ENCODE measurements around the gene DGCR2. TPM values are rescaled to one million over a fixed set of nuclear protein-coding genes. Genes with fewer than 3 reads are reported as not detected.
"Not testable (repeated sequence)": the region's sequence is repeated elsewhere in the genome, so short reads cannot be mapped to it uniquely, and the experiment has no call there.

DGCR2 gene
- total RNA-seq, 2 donors from 2014 or later = 29.6 to 34.6 TPM

- H3K36me3 Mint-ChIP-seq; H3K9me3 Mint-ChIP-seq; H3K27ac Mint-ChIP-seq; H3K4me3 Mint-ChIP-seq; ATAC-seq; DNase-seq (ENCODE audit: low spot score); H3K27me3 Mint-ChIP-seq: not testable (repeated sequence)
- peaks cover 14 to 22% of the 10 kb centered on the region in 2 donors for H3K4me1 Mint-ChIP-seq (ENCODE audit: low read depth in 2 of 2)
These were observed 38.1 kb downstream of the DGCR2 start for GRCh38 chr22:19084126-19084525.

- no peak for ATAC-seq
- H3K4me3 Mint-ChIP-seq = no peak overlapping the region
- no peaks in the 10 kb centered on the region for H3K27me3 Mint-ChIP-seq
- no peak overlapping the region for H3K27ac Mint-ChIP-seq
- DNase-seq (ENCODE audit: low spot score) = no peak
- peaks cover 14 to 16% of the 10 kb centered on the region in 2 donors for H3K4me1 Mint-ChIP-seq (ENCODE audit: low read depth in 2 of 2)
- no peaks in the 10 kb centered on the region for H3K9me3 Mint-ChIP-seq
- no peaks in the 10 kb centered on the region for H3K36me3 Mint-ChIP-seq
These were observed 39.4 kb downstream of the DGCR2 start for GRCh38 chr22:19082793-19083192.

- DNase-seq (ENCODE audit: low spot score) (no peak), ATAC-seq (no peak)
- Mint-ChIP-seq H3K27ac (no peak overlapping the region), H3K4me1 (ENCODE audit: low read depth in 2 of 2) (peaks cover 14 to 15% of the 10 kb centered on the region in 2 donors), H3K36me3 (no peaks in the 10 kb centered on the region), H3K27me3 (no peaks in the 10 kb centered on the region), H3K9me3 (no peaks in the 10 kb centered on the region), H3K4me3 (no peak overlapping the region)
These were observed 40.1 kb downstream of the DGCR2 start for GRCh38 chr22:19082101-19082500.

GRCh38 chr22:19081351-19081750 lies 40.9 kb downstream of the DGCR2 start:
- H3K4me3 Mint-ChIP-seq = no peak overlapping the region
- H3K36me3 Mint-ChIP-seq = no peaks in the 10 kb centered on the region
- no peaks in the 10 kb centered on the region for H3K9me3 Mint-ChIP-seq
- DNase-seq (ENCODE audit: low spot score) = no peak
- no peaks in the 10 kb centered on the region for H3K27me3 Mint-ChIP-seq
- H3K4me1 Mint-ChIP-seq (ENCODE audit: low read depth in 2 of 2) = peaks cover 9 to 10% of the 10 kb centered on the region in 2 donors
- ATAC-seq = no peak
- no peak overlapping the region for H3K27ac Mint-ChIP-seq

GRCh38 chr22:19080853-19081252 lies 41.4 kb downstream of the DGCR2 start:
- H3K27ac Mint-ChIP-seq = no peak overlapping the region
- H3K27me3 Mint-ChIP-seq = no peaks in the 10 kb centered on the region
- H3K36me3 Mint-ChIP-seq = no peaks in the 10 kb centered on the region
- no peaks in the 10 kb centered on the region for H3K9me3 Mint-ChIP-seq
- H3K4me3 Mint-ChIP-seq = no peak overlapping the region
- ATAC-seq (no peak), DNase-seq (ENCODE audit: low spot score) (no peak)
- H3K4me1 Mint-ChIP-seq (ENCODE audit: low read depth in 2 of 2) = peaks cover 8 to 10% of the 10 kb centered on the region in 2 donors

- peaks cover 0 to 3% of the 10 kb centered on the region in 2 donors for H3K4me1 Mint-ChIP-seq (ENCODE audit: low read depth in 2 of 2)
These were observed 42.5 kb downstream of the DGCR2 start for GRCh38 chr22:19079691-19080090.

GRCh38 chr22:19075404-19075803 lies 46.8 kb downstream of the DGCR2 start:
- H3K27ac Mint-ChIP-seq = no peak overlapping the region
- no peaks in the 10 kb centered on the region for H3K27me3 Mint-ChIP-seq
- H3K4me3 Mint-ChIP-seq = no peak overlapping the region
- ATAC-seq = no peak
- no peak for DNase-seq (ENCODE audit: low spot score)
- H3K36me3 Mint-ChIP-seq = peaks cover 4% of the 10 kb centered on the region
- peaks cover 10 to 14% of the 10 kb centered on the region in 2 donors for H3K4me1 Mint-ChIP-seq (ENCODE audit: low read depth in 2 of 2)
- no peaks in the 10 kb centered on the region for H3K9me3 Mint-ChIP-seq

More at GRCh38 chr22:19079691-19080090, 42.5 kb downstream of the DGCR2 start:
- Mint-ChIP-seq H3K27ac (peak overlapping the region in 1 of 2 donors; percentile 21), H3K4me3 (no peak overlapping the region), H3K27me3 (no peaks in the 10 kb centered on the region), H3K9me3 (no peaks in the 10 kb centered on the region), H3K36me3 (no peaks in the 10 kb centered on the region)
- no peak for ATAC-seq
- no peak for DNase-seq (ENCODE audit: low spot score)

GRCh38 chr22:19072853-19073252 lies 49.4 kb downstream of the DGCR2 start:
- H3K9me3 Mint-ChIP-seq; H3K4me3 Mint-ChIP-seq; H3K27me3 Mint-ChIP-seq; H3K36me3 Mint-ChIP-seq; DNase-seq (ENCODE audit: low spot score); ATAC-seq; H3K27ac Mint-ChIP-seq: not testable (repeated sequence)
- H3K4me1 Mint-ChIP-seq (ENCODE audit: low read depth in 2 of 2) = peaks cover 10 to 14% of the 10 kb centered on the region in 2 donors

- H3K36me3 Mint-ChIP-seq = peaks cover 4% of the 10 kb centered on the region
- DNase-seq (ENCODE audit: low spot score) = no peak
- no peak overlapping the region for H3K27ac Mint-ChIP-seq
- ATAC-seq = no peak
- no peaks in the 10 kb centered on the region for H3K9me3 Mint-ChIP-seq
- H3K4me1 Mint-ChIP-seq (ENCODE audit: low read depth in 2 of 2) = peaks cover 10 to 14% of the 10 kb centered on the region in 2 donors
- no peaks in the 10 kb centered on the region for H3K27me3 Mint-ChIP-seq
- H3K4me3 Mint-ChIP-seq = no peak overlapping the region
These were observed 51.6 kb downstream of the DGCR2 start for GRCh38 chr22:19070397-19071169.

GRCh38 chr22:19069451-19069850 lies 52.8 kb downstream of the DGCR2 start:
- DNase-seq (ENCODE audit: low spot score) (no peak), ATAC-seq (no peak)
- no peak overlapping the region for H3K4me3 Mint-ChIP-seq
- H3K4me1 Mint-ChIP-seq (ENCODE audit: low read depth in 2 of 2) = peaks cover 10 to 12% of the 10 kb centered on the region in 2 donors
- peaks cover 4% of the 10 kb centered on the region for H3K36me3 Mint-ChIP-seq
- H3K27ac Mint-ChIP-seq = no peak overlapping the region
- no peaks in the 10 kb centered on the region for H3K9me3 Mint-ChIP-seq
- H3K27me3 Mint-ChIP-seq = no peaks in the 10 kb centered on the region

GRCh38 chr22:19068784-19069271 lies 53.4 kb downstream of the DGCR2 start:
- Mint-ChIP-seq H3K27ac (no peak overlapping the region), H3K36me3 (peaks cover 4% of the 10 kb centered on the region), H3K9me3 (no peaks in the 10 kb centered on the region), H3K27me3 (no peaks in the 10 kb centered on the region), H3K4me3 (no peak overlapping the region), H3K4me1 (ENCODE audit: low read depth in 2 of 2) (peaks cover 9 to 11% of the 10 kb centered on the region in 2 donors)
- DNase-seq (ENCODE audit: low spot score) (no peak), ATAC-seq (no peak)

GRCh38 chr22:19067696-19068348 lies 54.4 kb downstream of the DGCR2 start:
- Mint-ChIP-seq H3K36me3 (no peaks in the 10 kb centered on the region), H3K27ac (no peak overlapping the region), H3K4me3 (no peak overlapping the region), H3K27me3 (no peaks in the 10 kb centered on the region), H3K4me1 (ENCODE audit: low read depth in 2 of 2) (peaks cover 0 to 8% of the 10 kb centered on the region in 2 donors), H3K9me3 (no peaks in the 10 kb centered on the region)
- no peak for DNase-seq (ENCODE audit: low spot score)
- ATAC-seq = no peak

GRCh38 chr22:19066531-19067271 lies 55.5 kb downstream of the DGCR2 start:
- DNase-seq (ENCODE audit: low spot score) = no peak
- Mint-ChIP-seq H3K4me3 (no peak overlapping the region), H3K36me3 (no peaks in the 10 kb centered on the region), H3K27ac (no peak overlapping the region), H3K9me3 (no peaks in the 10 kb centered on the region), H3K4me1 (ENCODE audit: low read depth in 2 of 2) (peaks cover 0 to 5% of the 10 kb centered on the region in 2 donors), H3K27me3 (no peaks in the 10 kb centered on the region)
- ATAC-seq = peak in 1 of 2 donors; percentile 21

GRCh38 chr22:19065929-19066328 lies 56.3 kb downstream of the DGCR2 start:
- Mint-ChIP-seq H3K9me3 (no peaks in the 10 kb centered on the region), H3K36me3 (no peaks in the 10 kb centered on the region)

More at GRCh38 chr22:19065929-19066328, 56.3 kb downstream of the DGCR2 start:
- no peak for ATAC-seq
- Mint-ChIP-seq H3K27ac (no peak overlapping the region), H3K4me1 (ENCODE audit: low read depth in 2 of 2) (no peaks in the 10 kb centered on the region), H3K27me3 (no peaks in the 10 kb centered on the region), H3K4me3 (no peak overlapping the region)
- no peak for DNase-seq (ENCODE audit: low spot score)
